HG03460 (cell line): ENCODE data around the gene CD36.

ENCODE experiments used
- ATAC-seq: cut with Tn5 transposase; IDR thresholded peaks from one replicate; pipeline ENCODE4 v1.9.1; 2021; ENCODE audit not compliant: unreplicated experiment

The CD36 gene

GRCh38 chr7:80637911-80638765, at the start of gene CD36:
Gene CD36, plus strand, starts transcription at chr7:80638642. Its CDS starts 8,099 bp downstream, at chr7:80646741.
- ATAC-seq, result peak; percentile 69

GRCh38 chr7:80589631-80590030, 48.8 kb upstream of the CD36 start:
- no peak for ATAC-seq

GRCh38 chr7:80591654-80592053, 46.8 kb upstream of the CD36 start:
- ATAC-seq, result no peak

- no peak for ATAC-seq
These were observed 44.4 kb upstream of the CD36 start for GRCh38 chr7:80593869-80594586.

GRCh38 chr7:80596933-80597517, 41.4 kb upstream of the CD36 start:
- no peak for ATAC-seq

GRCh38 chr7:80597875-80598274, 40.6 kb upstream of the CD36 start:
- no peak for ATAC-seq

- no peak for ATAC-seq
These were observed 38.4 kb upstream of the CD36 start for GRCh38 chr7:80600046-80600445.

- ATAC-seq, result no peak
These were observed 36.4 kb upstream of the CD36 start for GRCh38 chr7:80601999-80602398.

- no peak for ATAC-seq
These were observed 34.5 kb upstream of the CD36 start for GRCh38 chr7:80603940-80604339.

GRCh38 chr7:80604436-80604835, 34.0 kb upstream of the CD36 start:
- no peak for ATAC-seq

GRCh38 chr7:80607136-80607535, 31.3 kb upstream of the CD36 start:
- ATAC-seq, result no peak

GRCh38 chr7:80608336-80608735, 30.1 kb upstream of the CD36 start:
- no peak for ATAC-seq

- ATAC-seq, result no peak
These were observed 28.7 kb upstream of the CD36 start for GRCh38 chr7:80609751-80610150.

- ATAC-seq, result no peak
These were observed 27.1 kb upstream of the CD36 start for GRCh38 chr7:80611353-80611752.

- ATAC-seq, result no peak
These were observed 26.7 kb upstream of the CD36 start for GRCh38 chr7:80611779-80612178.

GRCh38 chr7:80612880-80613279, 25.6 kb upstream of the CD36 start:
- ATAC-seq, result no peak

GRCh38 chr7:80613519-80613918, 24.9 kb upstream of the CD36 start:
- ATAC-seq, result no peak

GRCh38 chr7:80614851-80615271, 23.6 kb upstream of the CD36 start:
- no peak for ATAC-seq

GRCh38 chr7:80618096-80618495, 20.3 kb upstream of the CD36 start:
- ATAC-seq, result no peak

- ATAC-seq, result no peak
These were observed 18.7 kb upstream of the CD36 start for GRCh38 chr7:80619741-80620140.

GRCh38 chr7:80622541-80622940, 15.9 kb upstream of the CD36 start:
- no peak for ATAC-seq
